GM23338 (cell line): Measurements from ENCODE around the gene IRX5. TPM values are rescaled to one million over a fixed set of nuclear protein-coding genes. Genes with fewer than 3 reads are reported as not detected.

Experiments
- ATAC-seq: fragments of 200-7000 bp; cut with Tn5 transposase; 3 replicates; pipeline ENCODE4 v1.9.1; 2020
- DNase-seq: peaks from one replicate; pipeline ENCODE4 v3.0.0-alpha.2; 2015; ENCODE audit warnings: low spot score
- H2AFZ ChIP-seq: fragments of 200-600 bp; sonication (generic); 2 replicates; pipeline ENCODE4 v1.8.0; 2016; ENCODE audit warnings: antibody characterized with exemption, mild to moderate bottlenecking, moderate library complexity
- H3F3A ChIP-seq: fragments of 200-600 bp; sonication (generic); replicated peaks from 2 replicates; pipeline ENCODE4 v1.8.0; 2017; ENCODE audit warnings: antibody characterized with exemption, mixed run types, low read depth
- H3K27ac ChIP-seq: fragments of 200-600 bp; sonication (generic); 2 replicates; pipeline ENCODE4 v1.6.1; 2016; ENCODE audit warnings: low read depth
- H3K27me3 ChIP-seq: fragments of 200-600 bp; sonication (generic); 2 replicates; pipeline ENCODE4 v1.8.0; 2016; ENCODE audit warnings: mild to moderate bottlenecking, mixed run types, moderate library complexity; ENCODE audit not compliant: insufficient read depth
- H3K36me3 ChIP-seq: fragments of 200-600 bp; sonication (generic); 2 replicates; pipeline ENCODE4 v1.8.0; 2016; ENCODE audit warnings: mild to moderate bottlenecking; ENCODE audit not compliant: insufficient read depth
- H3K4me1 ChIP-seq: fragments of 200-600 bp; sonication (generic); 2 replicates; pipeline ENCODE4 v1.8.0; 2016; ENCODE audit warnings: mild to moderate bottlenecking, moderate library complexity; ENCODE audit not compliant: insufficient read depth
- H3K4me2 ChIP-seq: fragments of 200-600 bp; sonication (generic); 2 replicates; pipeline ENCODE4 v1.7.1; 2017; ENCODE audit warnings: mixed run types
- H3K4me3 ChIP-seq: fragments of 200-600 bp; sonication (generic); 2 replicates; pipeline ENCODE4 v1.6.1; 2016; ENCODE audit warnings: mixed run types
- H3K79me2 ChIP-seq: fragments of 200-600 bp; sonication (generic); replicated peaks from 2 replicates; pipeline ENCODE4 v1.8.0; 2017; ENCODE audit warnings: mild to moderate bottlenecking; ENCODE audit not compliant: insufficient read depth
- H3K9me2 ChIP-seq: fragments of 200-600 bp; sonication (generic); 2 replicates; pipeline ENCODE4 v1.8.0; 2017; ENCODE audit not compliant: insufficient read depth
- H4K20me1 ChIP-seq: fragments of 200-600 bp; sonication (generic); replicated peaks from 2 replicates; pipeline ENCODE4 v1.8.0; 2017; ENCODE audit warnings: mild to moderate bottlenecking; ENCODE audit not compliant: insufficient read depth
- H3K27ac Mint-ChIP-seq: 2 replicates; pipeline ENCODE4 v1.8.0; 2020; ENCODE audit warnings: inconsistent platforms, mild to moderate bottlenecking, moderate library complexity, mixed read lengths
- H3K27me3 Mint-ChIP-seq: 3 replicates; pipeline ENCODE4 v1.8.0; 2022; ENCODE audit warnings: low read depth, mild to moderate bottlenecking, moderate library complexity, mixed read lengths, inconsistent platforms; ENCODE audit not compliant: insufficient read depth, poor library complexity
- H3K36me3 Mint-ChIP-seq: 3 replicates; pipeline ENCODE4 v1.8.0; 2021; ENCODE audit warnings: low read depth, mild to moderate bottlenecking, inconsistent platforms, moderate library complexity, mixed read lengths
- H3K4me1 Mint-ChIP-seq: 3 replicates; pipeline ENCODE4 v1.8.0; 2020; ENCODE audit warnings: mild to moderate bottlenecking, inconsistent platforms, mixed read lengths
- H3K4me3 Mint-ChIP-seq: 3 replicates; pipeline ENCODE4 v1.8.0; 2021; ENCODE audit warnings: moderate library complexity, mild to moderate bottlenecking, inconsistent platforms, mixed read lengths
- H3K9me3 Mint-ChIP-seq: 3 replicates; pipeline ENCODE4 v1.8.0; 2020; ENCODE audit warnings: moderate library complexity, mild to moderate bottlenecking, inconsistent platforms, mixed read lengths
- CREB1 ChIP-seq: fragments of 250-450 bp; sonication (Bioruptor Pico); IDR thresholded peaks from 2 replicates; pipeline ENCODE4 v1.5.0; 2020; ENCODE audit warnings: low read depth, mild to moderate bottlenecking, moderate library complexity
- CTCF ChIP-seq, 2 experiments: fragments of 200-600 bp in 1 of 2; sonication (generic) in 1 of 2; conservative IDR thresholded peaks; 2 replicates each; pipeline versions ENCODE4 v1.5.1 to v1.6.1; 2016 to 2017; ENCODE audit warnings: antibody characterized with exemption in 2 of 2, low read depth in 2 of 2, mild to moderate bottlenecking in 2 of 2, moderate library complexity in 1 of 2
- JUNB ChIP-seq: IDR thresholded peaks from one replicate; pipeline ENCODE4 v1.6.1; 2016; ENCODE audit warnings: antibody characterized with exemption; ENCODE audit not compliant: unreplicated experiment
- NANOG ChIP-seq: IDR thresholded peaks from 2 replicates; pipeline ENCODE4 v1.6.1; 2016; ENCODE audit warnings: antibody characterized with exemption, borderline replicate concordance
- REST ChIP-seq: IDR thresholded peaks from one replicate; pipeline ENCODE4 v1.6.1; 2018; ENCODE audit warnings: antibody characterized with exemption; ENCODE audit not compliant: unreplicated experiment
- polyA plus RNA-seq: library from polyadenylated mRNA; unstranded; fragments of >200 nt; fragmentation: Nextera tagmentation; extraction: Ambion mirVana; gene quantifications from 2 replicates; pipeline ENCODE4 v1.2.1, GENCODE V29; 2016
- total RNA-seq: library from RNA; depleted of rRNA; stranded (reverse); fragments of >200 nt; shearing (Covaris generic); gene quantifications from 2 replicates; pipeline ENCODE4 v1.2.3, GENCODE V29; 2014

The IRX5 gene
- total and polyA plus RNA-seq, 2 experiments from 2014 or later, result 0.07 to 0.39 TPM

- TF ChIP-seq REST, result no peak
- TF ChIP-seq NANOG, result no peak
- no peak for TF ChIP-seq JUNB
- TF ChIP-seq CREB1 (CRISPR knock-in tag), result peak; percentile 55; the same call in 1 of the 2 replicates
These were observed 6.5 kb downstream of the IRX5 start (continued) for GRCh38 chr16:54936979-54937670.

GRCh38 chr16:54937671-54938211 lies 7.1 kb downstream of the IRX5 start:
- no peak overlapping the region for H3K27ac ChIP-seq
- H4K20me1 ChIP-seq, result peaks cover 11% of the 10 kb centered on the region; the same call in 1 of the 2 replicates
- H3K27me3 ChIP-seq, result peaks cover 100% of the 10 kb centered on the region
- Mint-ChIP-seq H3K4me3 (peak overlapping the region; percentile 74), H3K27ac (no peak overlapping the region), H3K36me3 (no peaks in the 10 kb centered on the region), H3K9me3 (peaks cover 2% of the 10 kb centered on the region; the same call in 1 of the 3 replicates), H3K4me1 (peaks cover 38% of the 10 kb centered on the region), H3K27me3 (peaks cover 97% of the 10 kb centered on the region)
- TF ChIP-seq NANOG (no peak), CTCF (conservative IDR thresholded peaks at IDR 0.05; ENCODE audit: low read depth in 2 of 2) (peak in 1 of 2 experiments; percentile 11; a peak in 2 of 4 replicates)
- H3F3A ChIP-seq, result peaks cover 14% of the 10 kb centered on the region
- no peaks in the 10 kb centered on the region for H3K9me2 ChIP-seq
- H3K36me3 ChIP-seq, result no peaks in the 10 kb centered on the region
- H2AFZ ChIP-seq, result peak overlapping the region; percentile 92
- DNase-seq (no peak), ATAC-seq (peak; percentile 2)
- peaks cover 39% of the 10 kb centered on the region for H3K4me1 ChIP-seq
- peak overlapping the region; percentile 91 for H3K4me2 ChIP-seq
- H3K79me2 ChIP-seq, result no peaks in the 10 kb centered on the region
- H3K4me3 ChIP-seq, result peak overlapping the region; percentile 65
